HepG2 (cell line): Measurements from ENCODE around the gene MAP2K7. TPM values are rescaled to one million over a fixed set of nuclear protein-coding genes. Genes with fewer than 3 reads are reported as not detected.

Source experiments
- ATAD3A ChIP-seq: sonication (generic); formaldehyde crosslinking; IDR thresholded peaks from 2 replicates; pipeline ENCODE4 v1.4.0; 2020; ENCODE audit warnings: missing genetic modification reagents
- CHCHD3 ChIP-seq: sonication (generic); formaldehyde crosslinking; IDR thresholded peaks from 2 replicates; pipeline ENCODE4 v1.8.0; 2022; ENCODE audit warnings: mild to moderate bottlenecking, missing genetic modification reagents, moderate library complexity
- DR1 ChIP-seq: sonication (generic); formaldehyde crosslinking; IDR thresholded peaks from 2 replicates; pipeline ENCODE4 v1.8.0; 2021; ENCODE audit warnings: mild to moderate bottlenecking, missing genetic modification reagents, inconsistent platforms
- EHMT2 ChIP-seq: fragments of 200-600 bp; sonication (generic); IDR thresholded peaks from 2 replicates; pipeline ENCODE4 v1.7.0; 2017; ENCODE audit warnings: antibody characterized with exemption, low read depth, low read length, borderline replicate concordance
- HNRNPLL ChIP-seq: fragments of 200-400 bp; formaldehyde crosslinking; IDR thresholded peaks from 2 replicates; pipeline ENCODE4 v1.6.1; 2017; ENCODE audit warnings: mild to moderate bottlenecking, low read depth, low read length; ENCODE audit not compliant: poor library complexity, severe bottlenecking
- MAZ ChIP-seq, 2 experiments: sonication (generic) in 1 of 2; formaldehyde crosslinking in 1 of 2; IDR thresholded peaks; 2 replicates each; pipeline versions ENCODE4 v1.5.0 to v1.6.1; 2012 to 2020; ENCODE audit warnings: low read depth in 2 of 2, mild to moderate bottlenecking in 2 of 2, borderline replicate concordance in 1 of 2, improper control_type of control experiment in 1 of 2, low read length in 1 of 2, missing genetic modification reagents in 1 of 2, moderate library complexity in 1 of 2
- MIER3 ChIP-seq: IDR thresholded peaks from 2 replicates; pipeline ENCODE4 v1.6.1; 2016; ENCODE audit warnings: missing compliant biosample characterization, borderline replicate concordance
- SOX13 ChIP-seq, 3 experiments: fragments of 450-650 bp in 1 of 3; sonication (generic) in 1 of 3; formaldehyde crosslinking in 1 of 3; IDR thresholded peaks in 2 of 3; conservative IDR thresholded peaks in 1 of 3; 2 replicates each; pipeline versions ENCODE4 v1.5.0 to v1.6.1; 2016 to 2020; ENCODE audit warnings: antibody characterized with exemption in 1 of 3, mild to moderate bottlenecking in 1 of 3, missing compliant biosample characterization in 1 of 3, missing genetic modification reagents in 1 of 3, moderate library complexity in 1 of 3
- polyA plus RNA-seq, 8 experiments: library from polyadenylated mRNA; depleted of rRNA in 3 of 8; stranded (reverse) in 7 of 8; unstranded in 1 of 8; fragments of >200 nt; fragmentation: Illumina TruSeq in 4 of 8; extraction: Trizol in 4 of 8; gene quantifications; 2 replicates each; pipeline versions ENCODE4 v1.2.1 to v1.2.3, GENCODE V29; 2011 to 2016; ENCODE audit warnings: low read depth in 4 of 8, missing spikeins in 1 of 8, mixed read lengths in 1 of 8; ENCODE audit not compliant: insufficient read depth in 1 of 8
- total RNA-seq, 5 experiments: library from RNA; depleted of rRNA; stranded (reverse); fragments of >200 nt; fragmentation: Illumina TruSeq; extraction: Trizol; gene quantifications; 2 replicates each; pipeline ENCODE4 v1.2.3, GENCODE V29; 2016; ENCODE audit warnings: low read depth in 1 of 5
- TF ChIP-seq, protein P1 (sequence below): sonication (generic); formaldehyde crosslinking; conservative IDR thresholded peaks from 2 replicates; pipeline ENCODE4 v1.5.0; 2020; ENCODE audit warnings: missing genetic modification reagents
- TF ChIP-seq, protein P2 (sequence below): sonication (generic); formaldehyde crosslinking; conservative IDR thresholded peaks from 2 replicates; pipeline ENCODE4 v1.8.0; 2022; ENCODE audit warnings: missing genetic modification reagents
- TF ChIP-seq, protein P3 (sequence below): IDR thresholded peaks from 2 replicates; pipeline ENCODE4 v1.6.1; 2016; ENCODE audit warnings: mild to moderate bottlenecking, missing biosample characterization, missing genetic modification reagents
- TF ChIP-seq, protein P4 (sequence below): conservative IDR thresholded peaks from 2 replicates; pipeline ENCODE4 v1.6.1; 2018; ENCODE audit warnings: missing genetic modification reagents

Gene MAP2K7
- total and polyA plus RNA-seq, 2 of the 13 experiments (the other 11 are each of a cell fraction or from before 2014, with no cell fraction given): 9.0 to 10.8 TPM

DNA sequence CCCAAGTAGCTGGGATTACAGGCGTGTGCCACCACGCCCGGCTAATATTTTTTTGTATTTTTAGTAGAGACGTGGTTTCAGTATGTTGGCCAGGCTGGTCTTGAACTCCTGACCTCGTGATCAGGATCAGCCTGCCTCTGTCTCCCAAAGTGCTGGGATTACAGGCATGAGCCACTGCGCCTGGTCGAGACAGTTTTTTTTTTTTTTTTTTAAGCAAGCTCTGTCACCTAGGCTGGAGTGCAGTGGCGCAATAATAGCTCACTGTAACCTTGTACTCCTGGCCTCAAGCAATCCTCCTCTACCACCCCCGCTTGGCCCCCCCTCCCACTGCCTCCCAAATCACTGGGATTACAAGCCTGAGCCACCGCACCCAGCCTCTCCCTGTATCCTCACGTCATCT is 6.4 kb upstream of the MAP2K7 start (continued):
- TF ChIP-seq MAZ (IDR thresholded peaks at IDR 0.05; ENCODE audit: borderline replicate concordance, low read depth, low read length): peak; percentile 95
- peak; percentile 53 for TF ChIP-seq MAZ (CRISPR knock-in tag; IDR thresholded peaks at IDR 0.05; ENCODE audit: low read depth)
- TF ChIP-seq ATAD3A: no peak
- no peak for TF ChIP-seq DR1
- TF ChIP-seq CHCHD3: no peak
- TF ChIP-seq, protein P1, sequence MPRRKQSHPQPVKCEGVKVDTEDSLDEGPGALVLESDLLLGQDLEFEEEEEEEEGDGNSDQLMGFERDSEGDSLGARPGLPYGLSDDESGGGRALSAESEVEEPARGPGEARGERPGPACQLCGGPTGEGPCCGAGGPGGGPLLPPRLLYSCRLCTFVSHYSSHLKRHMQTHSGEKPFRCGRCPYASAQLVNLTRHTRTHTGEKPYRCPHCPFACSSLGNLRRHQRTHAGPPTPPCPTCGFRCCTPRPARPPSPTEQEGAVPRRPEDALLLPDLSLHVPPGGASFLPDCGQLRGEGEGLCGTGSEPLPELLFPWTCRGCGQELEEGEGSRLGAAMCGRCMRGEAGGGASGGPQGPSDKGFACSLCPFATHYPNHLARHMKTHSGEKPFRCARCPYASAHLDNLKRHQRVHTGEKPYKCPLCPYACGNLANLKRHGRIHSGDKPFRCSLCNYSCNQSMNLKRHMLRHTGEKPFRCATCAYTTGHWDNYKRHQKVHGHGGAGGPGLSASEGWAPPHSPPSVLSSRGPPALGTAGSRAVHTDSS (CRISPR knock-in tag): no peak
- TF ChIP-seq SOX13 (IDR thresholded peaks at IDR 0.05): no peak
- TF ChIP-seq SOX13 (CRISPR knock-in tag; conservative IDR thresholded peaks at IDR 0.05 in 1 of 2, IDR thresholded peaks at IDR 0.05 in 1 of 2): 0 out of 4 replicates have a peak, but pooled peaks of 1 of the 2 experiments have one; percentile 18
- TF ChIP-seq, protein P2, sequence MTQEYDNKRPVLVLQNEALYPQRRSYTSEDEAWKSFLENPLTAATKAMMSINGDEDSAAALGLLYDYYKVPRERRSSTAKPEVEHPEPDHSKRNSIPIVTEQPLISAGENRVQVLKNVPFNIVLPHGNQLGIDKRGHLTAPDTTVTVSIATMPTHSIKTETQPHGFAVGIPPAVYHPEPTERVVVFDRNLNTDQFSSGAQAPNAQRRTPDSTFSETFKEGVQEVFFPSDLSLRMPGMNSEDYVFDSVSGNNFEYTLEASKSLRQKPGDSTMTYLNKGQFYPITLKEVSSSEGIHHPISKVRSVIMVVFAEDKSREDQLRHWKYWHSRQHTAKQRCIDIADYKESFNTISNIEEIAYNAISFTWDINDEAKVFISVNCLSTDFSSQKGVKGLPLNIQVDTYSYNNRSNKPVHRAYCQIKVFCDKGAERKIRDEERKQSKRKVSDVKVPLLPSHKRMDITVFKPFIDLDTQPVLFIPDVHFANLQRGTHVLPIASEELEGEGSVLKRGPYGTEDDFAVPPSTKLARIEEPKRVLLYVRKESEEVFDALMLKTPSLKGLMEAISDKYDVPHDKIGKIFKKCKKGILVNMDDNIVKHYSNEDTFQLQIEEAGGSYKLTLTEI (CRISPR knock-in tag): no peak
- TF ChIP-seq, protein P3, sequence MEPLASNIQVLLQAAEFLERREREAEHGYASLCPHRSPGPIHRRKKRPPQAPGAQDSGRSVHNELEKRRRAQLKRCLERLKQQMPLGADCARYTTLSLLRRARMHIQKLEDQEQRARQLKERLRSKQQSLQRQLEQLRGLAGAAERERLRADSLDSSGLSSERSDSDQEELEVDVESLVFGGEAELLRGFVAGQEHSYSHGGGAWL (CRISPR knock-in tag): no peak
- TF ChIP-seq MIER3 (CRISPR knock-in tag): peak; percentile 57; the same call in 1 of the 2 replicates
- TF ChIP-seq, protein P4, sequence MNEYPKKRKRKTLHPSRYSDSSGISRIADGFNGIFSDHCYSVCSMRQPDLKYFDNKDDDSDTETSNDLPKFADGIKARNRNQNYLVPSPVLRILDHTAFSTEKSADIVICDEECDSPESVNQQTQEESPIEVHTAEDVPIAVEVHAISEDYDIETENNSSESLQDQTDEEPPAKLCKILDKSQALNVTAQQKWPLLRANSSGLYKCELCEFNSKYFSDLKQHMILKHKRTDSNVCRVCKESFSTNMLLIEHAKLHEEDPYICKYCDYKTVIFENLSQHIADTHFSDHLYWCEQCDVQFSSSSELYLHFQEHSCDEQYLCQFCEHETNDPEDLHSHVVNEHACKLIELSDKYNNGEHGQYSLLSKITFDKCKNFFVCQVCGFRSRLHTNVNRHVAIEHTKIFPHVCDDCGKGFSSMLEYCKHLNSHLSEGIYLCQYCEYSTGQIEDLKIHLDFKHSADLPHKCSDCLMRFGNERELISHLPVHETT: no peak
- no peak for TF ChIP-seq EHMT2
- no peak for TF ChIP-seq HNRNPLL
